ENCODE measurements around the gene GARS1. TPM values are rescaled to one million over a fixed set of nuclear protein-coding genes. Genes with fewer than 3 reads are reported as not detected.
A peak's percentile ranks its signal among the peaks of the same experiment; 100 is the strongest.

GARS1 gene
- total RNA-seq, 2 experiments from 2014 or later = 366 to 384 TPM

- no peak for DNase-seq
- peaks cover 4% of the 10 kb centered on the region for H3K36me3 Mint-ChIP-seq
- no peaks in the 10 kb centered on the region for H3K27me3 Mint-ChIP-seq
- H3K9me3 Mint-ChIP-seq = no peaks in the 10 kb centered on the region
- H3K27ac Mint-ChIP-seq = no peak overlapping the region
- no peaks in the 10 kb centered on the region for H3K4me1 Mint-ChIP-seq
- no peak overlapping the region for H3K4me3 Mint-ChIP-seq
Observed at GRCh38 chr7:30652698-30653641, 58.3 kb downstream of the GARS1 start.

GRCh38 chr7:30654296-30655090 is 59.8 kb downstream of the GARS1 start:
- Mint-ChIP-seq H3K27me3 (no peaks in the 10 kb centered on the region), H3K9me3 (no peaks in the 10 kb centered on the region), H3K27ac (peak overlapping the region; percentile 14)

GRCh38 chr7:30655096-30655970 is 60.7 kb downstream of the GARS1 start:
- Mint-ChIP-seq H3K4me3 (no peak overlapping the region), H3K27me3 (no peaks in the 10 kb centered on the region), H3K27ac (no peak overlapping the region), H3K4me1 (no peaks in the 10 kb centered on the region), H3K36me3 (peaks cover 4% of the 10 kb centered on the region), H3K9me3 (no peaks in the 10 kb centered on the region)
- no peak for DNase-seq

More at GRCh38 chr7:30654296-30655090, 59.8 kb downstream of the GARS1 start:
- Mint-ChIP-seq H3K36me3 (peaks cover 4% of the 10 kb centered on the region), H3K4me3 (no peak overlapping the region), H3K4me1 (no peaks in the 10 kb centered on the region)
- DNase-seq = no peak

- no peak for DNase-seq
Observed at GRCh38 chr7:30656006-30656957, 61.6 kb downstream of the GARS1 start.

GRCh38 chr7:30657131-30657530 is 62.5 kb downstream of the GARS1 start:
- H3K9me3 Mint-ChIP-seq = no peaks in the 10 kb centered on the region
- no peaks in the 10 kb centered on the region for H3K4me1 Mint-ChIP-seq
- H3K27me3 Mint-ChIP-seq = no peaks in the 10 kb centered on the region
- no peak overlapping the region for H3K27ac Mint-ChIP-seq
- H3K36me3 Mint-ChIP-seq = peaks cover 4% of the 10 kb centered on the region
- H3K4me3 Mint-ChIP-seq = no peak overlapping the region
- no peak for DNase-seq

More at GRCh38 chr7:30656006-30656957, 61.6 kb downstream of the GARS1 start:
- no peak overlapping the region for H3K27ac Mint-ChIP-seq
- no peaks in the 10 kb centered on the region for H3K27me3 Mint-ChIP-seq
- H3K4me1 Mint-ChIP-seq = no peaks in the 10 kb centered on the region
- no peaks in the 10 kb centered on the region for H3K9me3 Mint-ChIP-seq
- H3K4me3 Mint-ChIP-seq = no peak overlapping the region
- peaks cover 4% of the 10 kb centered on the region for H3K36me3 Mint-ChIP-seq

GRCh38 chr7:30658479-30659074 is 63.9 kb downstream of the GARS1 start:
- no peak for DNase-seq
- Mint-ChIP-seq H3K27me3 (no peaks in the 10 kb centered on the region), H3K4me1 (no peaks in the 10 kb centered on the region), H3K4me3 (no peak overlapping the region), H3K36me3 (peaks cover 4% of the 10 kb centered on the region), H3K27ac (no peak overlapping the region), H3K9me3 (no peaks in the 10 kb centered on the region)

- Mint-ChIP-seq H3K4me1 (no peaks in the 10 kb centered on the region), H3K9me3 (no peaks in the 10 kb centered on the region), H3K27me3 (no peaks in the 10 kb centered on the region), H3K27ac (no peak overlapping the region), H3K4me3 (no peak overlapping the region), H3K36me3 (peaks cover 4% of the 10 kb centered on the region)
- DNase-seq = no peak
Observed at GRCh38 chr7:30659312-30659711, 64.6 kb downstream of the GARS1 start.

- DNase-seq = no peak
- H3K4me1 Mint-ChIP-seq = no peaks in the 10 kb centered on the region
- no peak overlapping the region for H3K4me3 Mint-ChIP-seq
- peaks cover 4% of the 10 kb centered on the region for H3K36me3 Mint-ChIP-seq
- no peaks in the 10 kb centered on the region for H3K9me3 Mint-ChIP-seq
- no peaks in the 10 kb centered on the region for H3K27me3 Mint-ChIP-seq
- no peak overlapping the region for H3K27ac Mint-ChIP-seq
Observed at GRCh38 chr7:30660331-30661255, 65.9 kb downstream of the GARS1 start.

GRCh38 chr7:30661926-30662325 is 67.2 kb downstream of the GARS1 start:
- H3K4me3 Mint-ChIP-seq = no peak overlapping the region
- no peak overlapping the region for H3K27ac Mint-ChIP-seq
- H3K9me3 Mint-ChIP-seq = no peaks in the 10 kb centered on the region
- no peak for DNase-seq
- H3K4me1 Mint-ChIP-seq = no peaks in the 10 kb centered on the region
- no peaks in the 10 kb centered on the region for H3K27me3 Mint-ChIP-seq
- H3K36me3 Mint-ChIP-seq = peaks cover 4% of the 10 kb centered on the region

- no peak for DNase-seq
- H3K36me3 Mint-ChIP-seq = peaks cover 3% of the 10 kb centered on the region
- no peaks in the 10 kb centered on the region for H3K4me1 Mint-ChIP-seq
- no peak overlapping the region for H3K27ac Mint-ChIP-seq
- H3K4me3 Mint-ChIP-seq = no peak overlapping the region
- no peaks in the 10 kb centered on the region for H3K9me3 Mint-ChIP-seq
- H3K27me3 Mint-ChIP-seq = no peaks in the 10 kb centered on the region
Observed at GRCh38 chr7:30662431-30662939, 67.8 kb downstream of the GARS1 start.

- DNase-seq = no peak
- Mint-ChIP-seq H3K4me3 (no peak overlapping the region), H3K36me3 (no peaks in the 10 kb centered on the region), H3K27me3 (no peaks in the 10 kb centered on the region), H3K9me3 (no peaks in the 10 kb centered on the region), H3K27ac (no peak overlapping the region), H3K4me1 (no peaks in the 10 kb centered on the region)
Observed at GRCh38 chr7:30663414-30663813, 68.7 kb downstream of the GARS1 start.

GRCh38 chr7:30664184-30664885 is 69.7 kb downstream of the GARS1 start:
- DNase-seq = no peak
- no peaks in the 10 kb centered on the region for H3K4me1 Mint-ChIP-seq
- no peak overlapping the region for H3K4me3 Mint-ChIP-seq
- H3K27ac Mint-ChIP-seq = no peak overlapping the region
- H3K36me3 Mint-ChIP-seq = no peaks in the 10 kb centered on the region
- H3K27me3 Mint-ChIP-seq = no peaks in the 10 kb centered on the region
- H3K9me3 Mint-ChIP-seq = no peaks in the 10 kb centered on the region
